Measurements from ENCODE around the gene TLDC2.
"Not testable (repeated sequence)": the region's sequence is repeated elsewhere in the genome, so short reads cannot be mapped to it uniquely, and the experiment has no call there.

TLDC2 gene

GRCh38 chr20:36917240-36917639, 41.3 kb downstream of the TLDC2 start:
- no peak for DNase-seq

- no peak for DNase-seq
Measured at GRCh38 chr20:36917943-36918342, 42.0 kb downstream of the TLDC2 start.

- DNase-seq, result peak; percentile 77
Measured at GRCh38 chr20:36919715-36920333, 43.9 kb downstream of the TLDC2 start.

GRCh38 chr20:36920334-36920730, 44.4 kb downstream of the TLDC2 start:
- DNase-seq, result no peak

GRCh38 chr20:36924167-36925045, 48.5 kb downstream of the TLDC2 start:
- DNase-seq, result no peak

- no peak for DNase-seq
Measured at GRCh38 chr20:36925234-36925633, 49.3 kb downstream of the TLDC2 start.

- no peak for DNase-seq
Measured at GRCh38 chr20:36926653-36927200, 50.8 kb downstream of the TLDC2 start.

GRCh38 chr20:36927704-36928103, 51.8 kb downstream of the TLDC2 start:
- no peak for DNase-seq

- no peak for DNase-seq
Measured at GRCh38 chr20:36929290-36929689, 53.4 kb downstream of the TLDC2 start.

GRCh38 chr20:36929691-36930090, 53.8 kb downstream of the TLDC2 start:
- no peak for DNase-seq

- DNase-seq, result not testable (repeated sequence)
Measured at GRCh38 chr20:36932067-36932466, 56.1 kb downstream of the TLDC2 start.

GRCh38 chr20:36932476-36933426, 56.8 kb downstream of the TLDC2 start:
- no peak for DNase-seq

- not testable (repeated sequence) for DNase-seq
Measured at GRCh38 chr20:36933571-36933970, 57.6 kb downstream of the TLDC2 start.

- no peak for DNase-seq
Measured at GRCh38 chr20:36936341-36936740, 60.4 kb downstream of the TLDC2 start.

GRCh38 chr20:36936761-36937401, 60.9 kb downstream of the TLDC2 start:
- not testable (repeated sequence) for DNase-seq

GRCh38 chr20:36937402-36937770, 61.4 kb downstream of the TLDC2 start:
- DNase-seq, result no peak

GRCh38 chr20:36941401-36941835, 65.5 kb downstream of the TLDC2 start:
- no peak for DNase-seq
